ENCODE measurements around the gene OGG1. TPM values are rescaled to one million over a fixed set of nuclear protein-coding genes. Genes with fewer than 3 reads are reported as not detected.
A peak's percentile ranks its signal among the peaks of the same experiment; 100 is the strongest.

The OGG1 gene
- total and polyA plus RNA-seq, 5 donors from 2014 or later = 21.8 to 30.2 (median 26.3) TPM

GRCh38 chr3:9718118-9718517, 31.6 kb upstream of the OGG1 start:
- peaks cover 4% of the 10 kb centered on the region for H3K27me3 ChIP-seq (ENCODE audit: control insufficient read depth, insufficient read depth, low read length)
- no peaks in the 10 kb centered on the region for H3K9me3 ChIP-seq (ENCODE audit: control insufficient read depth in 2 of 2, low read length in 2 of 2)
- Mint-ChIP-seq H3K9me3 (no peaks in the 10 kb centered on the region), H3K4me3 (peak overlapping the region in 2 of 4 donors; percentile 27 to 32), H3K27me3 (no peaks in the 10 kb centered on the region), H3K27ac (peak overlapping the region in 1 of 3 donors; percentile 49), H3K4me1 (peaks cover 0 to 15% (median 6%) of the 10 kb centered on the region in 4 donors), H3K36me3 (no peaks in the 10 kb centered on the region)
- no peak overlapping the region for H3K27ac ChIP-seq (ENCODE audit: insufficient read depth, low read length, poor library complexity, severe bottlenecking)
- ATAC-seq (ENCODE audit: low read depth in 2 of 2) (peak in 1 of 2 donors; percentile 60), DNase-seq (no peak)
- no peaks in the 10 kb centered on the region for H3K36me3 ChIP-seq (ENCODE audit: control insufficient read depth, insufficient read depth, low read length)
- H3K4me1 ChIP-seq (ENCODE audit: control insufficient read depth, insufficient read depth, low read length, poor library complexity, severe bottlenecking) = peaks cover 6% of the 10 kb centered on the region
- no peak overlapping the region for H3K4me3 ChIP-seq (ENCODE audit: low read depth, low read length)

GRCh38 chr3:9721015-9721699, 28.6 kb upstream of the OGG1 start:
- Histone ChIP-seq H3K4me3 (ENCODE audit: low read depth, low read length) (no peak overlapping the region), H3K4me1 (ENCODE audit: control insufficient read depth, insufficient read depth, low read length, poor library complexity, severe bottlenecking) (peaks cover 6% of the 10 kb centered on the region), H3K9me3 (ENCODE audit: control insufficient read depth in 2 of 2, low read length in 2 of 2) (no peaks in the 10 kb centered on the region), H3K36me3 (ENCODE audit: control insufficient read depth, insufficient read depth, low read length) (no peaks in the 10 kb centered on the region), H3K27me3 (ENCODE audit: control insufficient read depth, insufficient read depth, low read length) (peaks cover 4% of the 10 kb centered on the region), H3K27ac (ENCODE audit: insufficient read depth, low read length, poor library complexity, severe bottlenecking) (no peak overlapping the region)
- no peaks in the 10 kb centered on the region for H3K9me3 Mint-ChIP-seq
- no peaks in the 10 kb centered on the region for H3K36me3 Mint-ChIP-seq
- no peak overlapping the region for H3K27ac Mint-ChIP-seq
- ATAC-seq (ENCODE audit: low read depth in 2 of 2) (no peak), DNase-seq (no peak)
- H3K27me3 Mint-ChIP-seq = no peaks in the 10 kb centered on the region
- no peak overlapping the region for H3K4me3 Mint-ChIP-seq
- H3K4me1 Mint-ChIP-seq = peaks cover 0 to 18% (median 3%) of the 10 kb centered on the region in 4 donors

- peaks cover 0 to 21% (median 3%) of the 10 kb centered on the region in 4 donors for H3K4me1 Mint-ChIP-seq
- Histone ChIP-seq H3K36me3 (ENCODE audit: control insufficient read depth, insufficient read depth, low read length) (no peaks in the 10 kb centered on the region), H3K9me3 (ENCODE audit: control insufficient read depth in 2 of 2, low read length in 2 of 2) (no peaks in the 10 kb centered on the region), H3K27me3 (ENCODE audit: control insufficient read depth, insufficient read depth, low read length) (peaks cover 4% of the 10 kb centered on the region), H3K4me1 (ENCODE audit: control insufficient read depth, insufficient read depth, low read length, poor library complexity, severe bottlenecking) (peaks cover 6% of the 10 kb centered on the region), H3K4me3 (ENCODE audit: low read depth, low read length) (no peak overlapping the region), H3K27ac (ENCODE audit: insufficient read depth, low read length, poor library complexity, severe bottlenecking) (no peak overlapping the region)
- H3K36me3 Mint-ChIP-seq = no peaks in the 10 kb centered on the region
- no peaks in the 10 kb centered on the region for H3K9me3 Mint-ChIP-seq
- DNase-seq (no peak), ATAC-seq (ENCODE audit: low read depth in 2 of 2) (no peak)
- no peaks in the 10 kb centered on the region for H3K27me3 Mint-ChIP-seq
- no peak overlapping the region for H3K27ac Mint-ChIP-seq
- H3K4me3 Mint-ChIP-seq = no peak overlapping the region
Measured at GRCh38 chr3:9721700-9722060, 28.1 kb upstream of the OGG1 start.

- no peak overlapping the region for H3K4me3 ChIP-seq (ENCODE audit: low read depth, low read length)
- no peaks in the 10 kb centered on the region for H3K9me3 Mint-ChIP-seq
- H3K36me3 ChIP-seq (ENCODE audit: control insufficient read depth, insufficient read depth, low read length) = no peaks in the 10 kb centered on the region
- H3K27me3 Mint-ChIP-seq = peaks cover under 1% of the 10 kb centered on the region
- H3K36me3 Mint-ChIP-seq = no peaks in the 10 kb centered on the region
- DNase-seq (no peak), ATAC-seq (ENCODE audit: low read depth in 2 of 2) (no peak)
- peaks cover 18 to 37% (median 21%) of the 10 kb centered on the region in 4 donors for H3K4me1 Mint-ChIP-seq
- H3K27ac ChIP-seq (ENCODE audit: insufficient read depth, low read length, poor library complexity, severe bottlenecking) = no peak overlapping the region
- peaks cover 23% of the 10 kb centered on the region for H3K4me1 ChIP-seq (ENCODE audit: control insufficient read depth, insufficient read depth, low read length, poor library complexity, severe bottlenecking)
- H3K27me3 ChIP-seq (ENCODE audit: control insufficient read depth, insufficient read depth, low read length) = no peaks in the 10 kb centered on the region
- peak overlapping the region in 1 of 3 donors; percentile 26 for H3K27ac Mint-ChIP-seq
- H3K4me3 Mint-ChIP-seq = no peak overlapping the region
- H3K9me3 ChIP-seq (ENCODE audit: control insufficient read depth in 2 of 2, low read length in 2 of 2) = no peaks in the 10 kb centered on the region
Measured at GRCh38 chr3:9725775-9726515, 23.8 kb upstream of the OGG1 start.

- H3K27ac Mint-ChIP-seq = peak overlapping the region; percentile 45 to 79 (median 70)
- peaks cover 6% of the 10 kb centered on the region for H3K27me3 Mint-ChIP-seq
- H3K4me3 Mint-ChIP-seq = peak overlapping the region; percentile 56 to 79 (median 76)
- no peaks in the 10 kb centered on the region for H3K36me3 Mint-ChIP-seq
- Histone ChIP-seq H3K36me3 (ENCODE audit: control insufficient read depth, insufficient read depth, low read length) (no peaks in the 10 kb centered on the region), H3K4me1 (ENCODE audit: control insufficient read depth, insufficient read depth, low read length, poor library complexity, severe bottlenecking) (peaks cover 24% of the 10 kb centered on the region), H3K27ac (ENCODE audit: insufficient read depth, low read length, poor library complexity, severe bottlenecking) (peak overlapping the region; percentile 48), H3K27me3 (ENCODE audit: control insufficient read depth, insufficient read depth, low read length) (no peaks in the 10 kb centered on the region), H3K9me3 (ENCODE audit: control insufficient read depth in 2 of 2, low read length in 2 of 2) (no peaks in the 10 kb centered on the region), H3K4me3 (ENCODE audit: low read depth, low read length) (peak overlapping the region; percentile 81)
- peaks cover 18 to 39% (median 23%) of the 10 kb centered on the region in 4 donors for H3K4me1 Mint-ChIP-seq
- no peaks in the 10 kb centered on the region for H3K9me3 Mint-ChIP-seq
- ATAC-seq (ENCODE audit: low read depth in 2 of 2) (peak; percentile 18 to 22), DNase-seq (peak; percentile 37 to 84 (median 74))
Measured at GRCh38 chr3:9727041-9727595, 22.6 kb upstream of the OGG1 start.

GRCh38 chr3:9727743-9728142, 22.0 kb upstream of the OGG1 start:
- ATAC-seq (ENCODE audit: low read depth in 2 of 2) = no peak
- Mint-ChIP-seq H3K9me3 (no peaks in the 10 kb centered on the region), H3K27me3 (peaks cover 6% of the 10 kb centered on the region), H3K27ac (peak overlapping the region in 2 of 3 donors; percentile 70 to 79), H3K36me3 (no peaks in the 10 kb centered on the region), H3K4me1 (peaks cover 18 to 45% (median 28%) of the 10 kb centered on the region in 4 donors), H3K4me3 (peak overlapping the region; percentile 41 to 79 (median 65))
- H3K4me3 ChIP-seq (ENCODE audit: low read depth, low read length) = no peak overlapping the region
- no peaks in the 10 kb centered on the region for H3K27me3 ChIP-seq (ENCODE audit: control insufficient read depth, insufficient read depth, low read length)
- peak in 1 of 3 donors; percentile 19 for DNase-seq
- peaks cover 31% of the 10 kb centered on the region for H3K4me1 ChIP-seq (ENCODE audit: control insufficient read depth, insufficient read depth, low read length, poor library complexity, severe bottlenecking)
- H3K36me3 ChIP-seq (ENCODE audit: control insufficient read depth, insufficient read depth, low read length) = no peaks in the 10 kb centered on the region
- no peaks in the 10 kb centered on the region for H3K9me3 ChIP-seq (ENCODE audit: control insufficient read depth in 2 of 2, low read length in 2 of 2)
- H3K27ac ChIP-seq (ENCODE audit: insufficient read depth, low read length, poor library complexity, severe bottlenecking) = no peak overlapping the region

- peaks cover 5% of the 10 kb centered on the region for H3K36me3 Mint-ChIP-seq
- DNase-seq = no peak
- peaks cover 18 to 62% (median 40%) of the 10 kb centered on the region in 4 donors for H3K4me1 Mint-ChIP-seq
- H3K4me3 ChIP-seq (ENCODE audit: low read depth, low read length) = no peak overlapping the region
- H3K36me3 ChIP-seq (ENCODE audit: control insufficient read depth, insufficient read depth, low read length) = peaks cover 7% of the 10 kb centered on the region
- H3K27me3 Mint-ChIP-seq = peaks cover 6% of the 10 kb centered on the region
- H3K9me3 ChIP-seq (ENCODE audit: control insufficient read depth in 2 of 2, low read length in 2 of 2) = no peaks in the 10 kb centered on the region
- peak overlapping the region in 2 of 4 donors; percentile 11 to 79 for H3K4me3 Mint-ChIP-seq
- no peak for ATAC-seq (ENCODE audit: low read depth in 2 of 2)
- H3K27ac Mint-ChIP-seq = peak overlapping the region in 1 of 3 donors; percentile 44
- H3K9me3 Mint-ChIP-seq = no peaks in the 10 kb centered on the region
- no peak overlapping the region for H3K27ac ChIP-seq (ENCODE audit: insufficient read depth, low read length, poor library complexity, severe bottlenecking)
- peaks cover 39% of the 10 kb centered on the region for H3K4me1 ChIP-seq (ENCODE audit: control insufficient read depth, insufficient read depth, low read length, poor library complexity, severe bottlenecking)
- no peaks in the 10 kb centered on the region for H3K27me3 ChIP-seq (ENCODE audit: control insufficient read depth, insufficient read depth, low read length)
Measured at GRCh38 chr3:9729419-9729818, 20.3 kb upstream of the OGG1 start.
